CD8-positive, alpha-beta memory T cell (primary cell): ENCODE measurements around the gene CLASRP. TPM values are rescaled to one million over a fixed set of nuclear protein-coding genes. Genes with fewer than 3 reads are reported as not detected.

Source experiments
- CTCF ChIA-PET: fragments of 350-600 bp; sonication (Branson Sonifier 250); formaldehyde crosslinking; loops from one replicate; lab custom pipeline; 2021; ENCODE audit warnings: antibody characterized with exemption; lab: Charles Lee
- POLR2A ChIA-PET: fragments of 350-600 bp; sonication (Branson Sonifier 250); formaldehyde crosslinking; loops from one replicate; lab custom pipeline; 2021; ENCODE audit warnings: antibody characterized with exemption; lab: Charles Lee
- DNase-seq, 5 donors: peaks; one replicate each; pipeline versions ENCODE4 v3.0.0 to v3.0.0-alpha.2; 2020 to 2022; ENCODE audit warnings: mixed read lengths in 1 of 5
- H3K27ac ChIP-seq: one replicate; pipeline ENCODE4 v1.7.0; 2013; ENCODE audit warnings: low read depth, mild to moderate bottlenecking, low read length, moderate library complexity
- H3K27me3 ChIP-seq: 2 replicates; pipeline ENCODE4 v1.7.0; 2013; ENCODE audit warnings: low read length, mild to moderate bottlenecking; ENCODE audit not compliant: insufficient read depth, poor library complexity, severe bottlenecking
- H3K36me3 ChIP-seq: 2 replicates; pipeline ENCODE4 v1.7.0; 2013; ENCODE audit warnings: mild to moderate bottlenecking, low read length, moderate library complexity; ENCODE audit not compliant: insufficient read depth
- H3K4me1 ChIP-seq: 2 replicates; pipeline ENCODE4 v1.7.0; 2013; ENCODE audit warnings: mild to moderate bottlenecking, low read length, moderate library complexity; ENCODE audit not compliant: insufficient read depth
- H3K4me3 ChIP-seq: 2 replicates; pipeline ENCODE4 v1.7.0; 2013; ENCODE audit warnings: mild to moderate bottlenecking, low read length
- H3K9me3 ChIP-seq: 2 replicates; pipeline ENCODE4 v1.7.0; 2013; ENCODE audit warnings: mild to moderate bottlenecking, low read length
- H3K27ac Mint-ChIP-seq, 8 donors: one replicate each; pipeline ENCODE4 v1.8.0; 2020 to 2021; ENCODE audit warnings: mixed read lengths in 8 of 8, mild to moderate bottlenecking in 6 of 8, inconsistent platforms in 3 of 8, moderate library complexity in 3 of 8
- H3K27me3 Mint-ChIP-seq, 2 donors: one replicate each; pipeline ENCODE4 v1.8.0; 2020 to 2021; ENCODE audit warnings: mixed read lengths in 2 of 2, mild to moderate bottlenecking in 1 of 2, moderate library complexity in 1 of 2
- H3K36me3 Mint-ChIP-seq, 3 donors: one replicate each; pipeline ENCODE4 v1.8.0; 2020 to 2021; ENCODE audit warnings: mixed read lengths in 3 of 3, inconsistent platforms in 1 of 3, mild to moderate bottlenecking in 1 of 3
- H3K4me1 Mint-ChIP-seq, 3 donors: one replicate each; pipeline ENCODE4 v1.8.0; 2020 to 2021; ENCODE audit warnings: mixed read lengths in 3 of 3, inconsistent platforms in 1 of 3, mild to moderate bottlenecking in 1 of 3
- H3K4me3 Mint-ChIP-seq, 7 donors: one replicate each; pipeline ENCODE4 v1.8.0; 2020 to 2021; ENCODE audit warnings: mixed read lengths in 7 of 7, mild to moderate bottlenecking in 6 of 7, moderate library complexity in 4 of 7, inconsistent platforms in 2 of 7
- H3K9me3 Mint-ChIP-seq, 5 donors: one replicate each; pipeline ENCODE4 v1.8.0; 2020 to 2022; ENCODE audit warnings: mixed read lengths in 5 of 5, mild to moderate bottlenecking in 3 of 5, moderate library complexity in 2 of 5, inconsistent platforms in 1 of 5
- polyA plus RNA-seq: library from polyadenylated mRNA; unstranded; fragments of 300-500 nt; fragmentation: Illumina TruSeq; gene quantifications from one replicate; pipeline ENCODE4 v1.2.3, GENCODE V29; 2021
- total RNA-seq, 2 experiments: library from RNA; stranded (reverse); gene quantifications; one replicate each; pipeline ENCODE4 v1.2.3, GENCODE V29; 2021

CLASRP gene
- total and polyA plus RNA-seq, 3 experiments from 2014 or later, result 7.9 to 84.1 (median 75.5) TPM

- Mint-ChIP-seq H3K27me3 (peaks cover 0 to 2% of the 10 kb centered on the region in 2 donors), H3K4me1 (peaks cover 34 to 50% (median 37%) of the 10 kb centered on the region in 3 donors), H3K9me3 (no peaks in the 10 kb centered on the region), H3K36me3 (peaks cover 0 to 70% (median 14%) of the 10 kb centered on the region in 3 donors), H3K27ac (peak overlapping the region in 6 of 8 donors; percentile 79 to 98 (median 95)), H3K4me3 (peak overlapping the region; percentile 86 to 100 (median 94))
- ChIA-PET POLR2A (interaction anchor here (0.6 to 1.9 kb wide), 4 partner anchors 29 to 45 kb away, joined by 3 to 13 read pairs (median 4); partner anchors contain the start of genes GEMIN7 and RELB), CTCF (interaction anchor here (1.0 to 2.3 kb wide), 6 partner anchors 19 to 143 kb away, joined by 3 to 13 read pairs (median 3); partner anchors contain the start of gene PPP1R37)
- Histone ChIP-seq H3K9me3 (no peaks in the 10 kb centered on the region), H3K4me1 (peaks cover 24% of the 10 kb centered on the region), H3K27ac (no peak overlapping the region), H3K36me3 (peaks cover 29% of the 10 kb centered on the region), H3K27me3 (no peaks in the 10 kb centered on the region), H3K4me3 (peak overlapping the region; percentile 95)
- no peak for DNase-seq
These were observed 1.4 kb downstream of the CLASRP start for GRCh38 chr19:45040059-45040771.

DNA sequence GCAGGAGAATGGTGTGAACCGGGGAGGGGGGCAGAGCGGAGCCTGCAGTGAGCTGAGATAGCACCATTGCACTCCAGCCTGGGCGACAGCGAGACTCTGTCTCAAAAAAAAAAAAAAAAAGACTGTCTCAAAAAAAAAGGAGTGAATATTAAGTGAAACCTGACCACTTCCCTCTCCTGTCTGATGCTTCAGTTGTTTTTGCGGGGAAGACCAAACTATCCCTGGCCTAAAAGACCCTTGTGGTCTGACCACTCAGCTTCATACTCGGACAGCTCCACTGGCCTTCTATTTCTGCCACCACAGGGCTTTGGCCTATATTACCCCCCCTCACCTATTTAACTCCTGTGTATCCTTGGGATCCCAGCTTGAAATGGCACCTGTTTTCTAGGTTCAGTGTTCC is 2.3 kb downstream of the CLASRP start:
- H3K4me1 ChIP-seq, result peaks cover 30% of the 10 kb centered on the region
- peaks cover 0 to 70% (median 14%) of the 10 kb centered on the region in 3 donors for H3K36me3 Mint-ChIP-seq

GRCh38 chr19:45045671-45046353 is 7.0 kb downstream of the CLASRP start:
- H3K4me1 Mint-ChIP-seq, result peaks cover 40 to 65% (median 53%) of the 10 kb centered on the region in 3 donors
- POLR2A ChIA-PET, result no interaction called here
- DNase-seq, result no peak
- H3K27ac ChIP-seq, result no peak overlapping the region
- H3K4me3 Mint-ChIP-seq, result peak overlapping the region in 2 of 7 donors; percentile 15 to 24
- H3K4me3 ChIP-seq, result no peak overlapping the region
- peaks cover 27% of the 10 kb centered on the region for H3K4me1 ChIP-seq
- CTCF ChIA-PET, result no interaction called here
- no peaks in the 10 kb centered on the region for H3K9me3 Mint-ChIP-seq
- peaks cover 0 to 74% (median 11%) of the 10 kb centered on the region in 3 donors for H3K36me3 Mint-ChIP-seq
- H3K27ac Mint-ChIP-seq, result peak overlapping the region in 4 of 8 donors; percentile 21 to 66 (median 32)
- peaks cover 31% of the 10 kb centered on the region for H3K36me3 ChIP-seq
- H3K27me3 ChIP-seq, result no peaks in the 10 kb centered on the region
- peaks cover 0 to 1% of the 10 kb centered on the region in 2 donors for H3K27me3 Mint-ChIP-seq
- H3K9me3 ChIP-seq, result no peaks in the 10 kb centered on the region

More for the DNA sequence above, 2.3 kb downstream of the CLASRP start:
- Mint-ChIP-seq H3K27ac (peak overlapping the region; percentile 24 to 90 (median 69)), H3K4me1 (peaks cover 40 to 59% (median 46%) of the 10 kb centered on the region in 3 donors), H3K27me3 (peaks cover 0 to 3% of the 10 kb centered on the region in 2 donors), H3K4me3 (peak overlapping the region; percentile 15 to 82 (median 60)), H3K9me3 (no peaks in the 10 kb centered on the region)
- ChIA-PET POLR2A (no interaction called here), CTCF (no interaction called here)
- Histone ChIP-seq H3K27ac (no peak overlapping the region), H3K27me3 (no peaks in the 10 kb centered on the region), H3K9me3 (no peaks in the 10 kb centered on the region), H3K4me3 (no peak overlapping the region), H3K36me3 (peaks cover 38% of the 10 kb centered on the region)
- no peak for DNase-seq

DNA sequence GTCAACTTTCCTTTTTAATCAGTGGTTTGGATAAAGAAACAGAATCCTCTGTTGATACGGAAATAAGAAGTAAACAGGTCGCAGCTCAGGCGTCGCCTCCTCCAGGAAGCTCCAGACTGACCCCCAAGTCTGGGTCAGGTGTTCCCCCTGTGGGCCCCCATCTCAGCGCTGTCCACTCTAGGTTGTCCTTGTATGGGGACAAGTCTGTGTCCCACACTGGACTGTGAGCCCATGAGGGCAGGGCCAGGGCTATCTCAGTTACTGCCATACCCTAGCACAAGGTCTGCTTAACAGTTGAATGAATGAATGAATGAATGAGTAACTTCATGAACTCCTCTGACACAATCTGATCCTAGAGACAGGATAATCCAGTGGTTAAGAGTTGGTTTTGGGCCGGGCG is 7.5 kb downstream of the CLASRP start:
- no peaks in the 10 kb centered on the region for H3K27me3 ChIP-seq
- ChIA-PET CTCF (no interaction called here), POLR2A (no interaction called here)
- no peaks in the 10 kb centered on the region for H3K9me3 ChIP-seq
- Mint-ChIP-seq H3K4me1 (peaks cover 39 to 64% (median 49%) of the 10 kb centered on the region in 3 donors), H3K27me3 (peaks cover 0 to 1% of the 10 kb centered on the region in 2 donors), H3K9me3 (no peaks in the 10 kb centered on the region), H3K27ac (peak overlapping the region in 3 of 8 donors; percentile 21 to 66 (median 23)), H3K36me3 (peaks cover 0 to 73% (median 9%) of the 10 kb centered on the region in 3 donors), H3K4me3 (peak overlapping the region in 1 of 7 donors; percentile 15)
- H3K4me1 ChIP-seq, result peaks cover 23% of the 10 kb centered on the region
- no peak overlapping the region for H3K27ac ChIP-seq
- DNase-seq, result no peak
- peaks cover 29% of the 10 kb centered on the region for H3K36me3 ChIP-seq
- no peak overlapping the region for H3K4me3 ChIP-seq

DNA sequence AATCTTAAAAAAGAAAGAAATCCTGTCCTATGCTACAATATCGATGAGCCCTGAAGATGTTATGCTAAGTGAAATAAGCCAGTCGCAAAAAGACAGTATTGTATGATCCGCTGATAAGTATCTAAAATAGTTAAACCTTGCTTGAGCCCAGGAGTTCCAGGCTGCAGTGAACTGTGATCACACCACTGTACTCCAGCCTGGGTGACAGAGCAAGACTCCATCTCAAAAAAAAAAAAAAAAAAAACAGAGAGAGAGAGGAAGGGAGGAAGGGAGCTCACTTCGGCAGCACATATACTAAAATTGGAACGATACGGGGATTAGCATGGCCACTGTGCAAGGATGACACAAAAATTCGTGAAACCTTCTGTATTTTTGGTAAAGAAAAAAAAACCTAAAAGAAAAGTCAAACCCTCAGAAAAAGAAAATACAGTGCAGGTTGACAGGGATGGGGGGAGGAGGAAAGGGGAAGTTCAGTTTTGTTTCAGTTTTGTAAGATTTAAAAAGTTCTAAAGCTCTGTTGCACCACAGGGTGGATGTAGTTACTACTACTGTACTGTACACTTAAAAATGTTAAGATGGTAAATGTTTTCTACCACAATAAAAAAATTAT is 8.4 kb downstream of the CLASRP start:
- Histone ChIP-seq H3K9me3 (no peaks in the 10 kb centered on the region), H3K27ac (no peak overlapping the region), H3K4me3 (no peak overlapping the region), H3K4me1 (peaks cover 18% of the 10 kb centered on the region), H3K36me3 (peaks cover 25% of the 10 kb centered on the region), H3K27me3 (no peaks in the 10 kb centered on the region)
- H3K36me3 Mint-ChIP-seq, result peaks cover 0 to 73% (median 4%) of the 10 kb centered on the region in 3 donors
- H3K9me3 Mint-ChIP-seq, result peaks cover 0 to 2% (median 0%) of the 10 kb centered on the region in 5 donors
- peaks cover 33 to 55% (median 41%) of the 10 kb centered on the region in 3 donors for H3K4me1 Mint-ChIP-seq
- H3K27me3 Mint-ChIP-seq, result peaks cover 0 to 1% of the 10 kb centered on the region in 2 donors
- ChIA-PET CTCF (no interaction called here), POLR2A (no interaction called here)
- H3K27ac Mint-ChIP-seq, result peak overlapping the region in 4 of 8 donors; percentile 45 to 88 (median 76)
- peak overlapping the region in 1 of 7 donors; percentile 14 for H3K4me3 Mint-ChIP-seq
- DNase-seq, result no peak

GRCh38 chr19:45049073-45049736 is 10.4 kb downstream of the CLASRP start:
- Mint-ChIP-seq H3K36me3 (peaks cover 0 to 73% (median 4%) of the 10 kb centered on the region in 3 donors), H3K4me3 (no peak overlapping the region), H3K27ac (peak overlapping the region in 5 of 8 donors; percentile 30 to 79 (median 65)), H3K9me3 (peaks cover 0 to 2% (median 0%) of the 10 kb centered on the region in 5 donors), H3K27me3 (peaks cover 0 to 1% of the 10 kb centered on the region in 2 donors), H3K4me1 (peaks cover 30 to 49% (median 41%) of the 10 kb centered on the region in 3 donors)
- Histone ChIP-seq H3K9me3 (no peaks in the 10 kb centered on the region), H3K4me3 (no peak overlapping the region), H3K27ac (no peak overlapping the region), H3K4me1 (peaks cover 18% of the 10 kb centered on the region), H3K36me3 (peaks cover 33% of the 10 kb centered on the region), H3K27me3 (no peaks in the 10 kb centered on the region)
- POLR2A ChIA-PET, result no interaction called here
- CTCF ChIA-PET, result no interaction called here
- no peak for DNase-seq

- ChIA-PET POLR2A (no interaction called here), CTCF (interaction anchor here (0.9 kb wide), 1 partner anchor 61 kb away, joined by 3 read pairs; no protein-coding TSS in a partner anchor)
- Mint-ChIP-seq H3K27ac (peak overlapping the region in 5 of 8 donors; percentile 28 to 82 (median 70)), H3K4me1 (peaks cover 28 to 45% (median 38%) of the 10 kb centered on the region in 3 donors), H3K4me3 (no peak overlapping the region), H3K9me3 (peaks cover 0 to 2% (median 0%) of the 10 kb centered on the region in 5 donors), H3K27me3 (peaks cover 0 to 1% of the 10 kb centered on the region in 2 donors), H3K36me3 (peaks cover 0 to 73% (median 2%) of the 10 kb centered on the region in 3 donors)
- no peak overlapping the region for H3K4me3 ChIP-seq
- no peak overlapping the region for H3K27ac ChIP-seq
- H3K27me3 ChIP-seq, result no peaks in the 10 kb centered on the region
- peaks cover 35% of the 10 kb centered on the region for H3K36me3 ChIP-seq
- H3K4me1 ChIP-seq, result peaks cover 18% of the 10 kb centered on the region
- H3K9me3 ChIP-seq, result no peaks in the 10 kb centered on the region
- DNase-seq, result no peak
These were observed 11.2 kb downstream of the CLASRP start for GRCh38 chr19:45050036-45050435.
